Measurements from ENCODE around the gene MREG.

Gene MREG

GRCh38 chr2:215915441-215915840 lies 97.9 kb downstream of the MREG start:
- TF ChIP-seq CTCF (conservative IDR thresholded peaks at IDR 0.05) = no peak
- no peak for TF ChIP-seq ZFX (IDR thresholded peaks at IDR 0.05)
- no peak overlapping the region for H3K27ac ChIP-seq

GRCh38 chr2:215914777-215915165 lies 98.6 kb downstream of the MREG start:
- TF ChIP-seq ZFX (IDR thresholded peaks at IDR 0.05) (no peak), CTCF (conservative IDR thresholded peaks at IDR 0.05) (no peak)
- H3K27ac ChIP-seq = no peak overlapping the region

- TF ChIP-seq ZFX (IDR thresholded peaks at IDR 0.05) (no peak), CTCF (conservative IDR thresholded peaks at IDR 0.05) (no peak)
- H3K27ac ChIP-seq = no peak overlapping the region
Measured at GRCh38 chr2:215914054-215914776, 99.1 kb downstream of the MREG start.

- no peak overlapping the region for H3K27ac ChIP-seq
- TF ChIP-seq ZFX (IDR thresholded peaks at IDR 0.05) (no peak), CTCF (conservative IDR thresholded peaks at IDR 0.05) (no peak)
Measured at GRCh38 chr2:215912299-215912842, 101.0 kb downstream of the MREG start.

- no peak overlapping the region for H3K27ac ChIP-seq
- no peak for TF ChIP-seq ZFX (IDR thresholded peaks at IDR 0.05)
- TF ChIP-seq CTCF (conservative IDR thresholded peaks at IDR 0.05) = no peak
Measured at GRCh38 chr2:215911301-215912085, 101.9 kb downstream of the MREG start.

GRCh38 chr2:215910180-215910579 lies 103.2 kb downstream of the MREG start:
- no peak overlapping the region for H3K27ac ChIP-seq
- no peak for TF ChIP-seq CTCF (conservative IDR thresholded peaks at IDR 0.05)
- no peak for TF ChIP-seq ZFX (IDR thresholded peaks at IDR 0.05)

- no peak for TF ChIP-seq CTCF (conservative IDR thresholded peaks at IDR 0.05)
- TF ChIP-seq ZFX (IDR thresholded peaks at IDR 0.05) = no peak
- no peak overlapping the region for H3K27ac ChIP-seq
Measured at GRCh38 chr2:215907147-215907546, 106.2 kb downstream of the MREG start.

Measured in C4-2B (cell line).